ENCODE results near the gene IGFALS.

IGFALS gene

GRCh38 chr16:1775006-1775845 lies 18.3 kb downstream of the IGFALS start:
- no peak for DNase-seq

- DNase-seq, result no peak
These were observed 19.1 kb downstream of the IGFALS start for GRCh38 chr16:1774448-1774780.

- no peak for DNase-seq
These were observed 19.6 kb downstream of the IGFALS start for GRCh38 chr16:1773703-1774447.

- peak; percentile 89 for DNase-seq
These were observed 20.4 kb downstream of the IGFALS start, which contains the start of gene MRPS34 for GRCh38 chr16:1772908-1773702. Gene MRPS34 (minus strand): TSS chr16:1773134. CDS start chr16:1773119, 15 bp downstream.

- DNase-seq, result no peak
These were observed 21.1 kb downstream of the IGFALS start, which contains the start of gene EME2 for GRCh38 chr16:1772362-1772907. Gene EME2 (plus strand): TSS chr16:1772810. CDS start chr16:1773228, 418 bp downstream.

- no peak for DNase-seq
These were observed 21.6 kb downstream of the IGFALS start for GRCh38 chr16:1771864-1772361.

GRCh38 chr16:1771188-1771863 lies 22.2 kb downstream of the IGFALS start, which contains the start of gene NME3:
Gene NME3 (minus strand): TSS chr16:1771543. CDS start chr16:1771534, 9 bp downstream.
- DNase-seq, result peak; percentile 55

GRCh38 chr16:1770328-1771187 lies 22.9 kb downstream of the IGFALS start:
- peak; percentile 31 for DNase-seq

GRCh38 chr16:1769402-1770300 lies 23.9 kb downstream of the IGFALS start:
- DNase-seq, result no peak

GRCh38 chr16:1768767-1769401 lies 24.6 kb downstream of the IGFALS start:
- DNase-seq, result no peak

GRCh38 chr16:1768061-1768766 lies 25.3 kb downstream of the IGFALS start:
- DNase-seq, result no peak

- no peak for DNase-seq
These were observed 26.1 kb downstream of the IGFALS start for GRCh38 chr16:1767116-1767994.

- DNase-seq, result no peak
These were observed 26.8 kb downstream of the IGFALS start for GRCh38 chr16:1766701-1767100.

- DNase-seq, result no peak
These were observed 27.3 kb downstream of the IGFALS start for GRCh38 chr16:1766231-1766630.

GRCh38 chr16:1765826-1766225 lies 27.7 kb downstream of the IGFALS start:
- no peak for DNase-seq

- no peak for DNase-seq
These were observed 28.5 kb downstream of the IGFALS start for GRCh38 chr16:1764971-1765370.

Data from midbrain (tissue), 1 donor.